C4-2B (cell line): ENCODE data around the gene ANKIB1.

Experiments
- CTCF ChIP-seq: fragments of 450-650 bp; conservative IDR thresholded peaks from 2 replicates; pipeline ENCODE4 v1.5.1; 2017; ENCODE audit warnings: mild to moderate bottlenecking
- ZFX ChIP-seq: fragments of 450-650 bp; IDR thresholded peaks from 2 replicates; pipeline ENCODE4 v1.6.1; 2017

GRCh38 chr7:92360387-92360786 is 114.6 kb downstream of the ANKIB1 start:
- no peak for TF ChIP-seq CTCF
- TF ChIP-seq ZFX: no peak
